ENCODE measurements around the gene KLHL29.

- no peak for TF ChIP-seq CTCF (IDR thresholded peaks at IDR 0.05; ENCODE audit: borderline replicate concordance, extremely low read depth, low read length, poor library complexity, severe bottlenecking)
- no peak for TF ChIP-seq EZH2 (IDR thresholded peaks at IDR 0.05; ENCODE audit: borderline replicate concordance, low read depth, low read length, severe bottlenecking)
Measured at GRCh38 chr2:23393722-23394121, 8.7 kb downstream of the KLHL29 start.

Measured in DND-41 (cell line).